Measurements from ENCODE around the gene CAMTA1. TPM values are rescaled to one million over a fixed set of nuclear protein-coding genes. Genes with fewer than 3 reads are reported as not detected.

Gene CAMTA1
- total RNA-seq, 1 donor from 2014 or later, result 47.9 TPM

DNA sequence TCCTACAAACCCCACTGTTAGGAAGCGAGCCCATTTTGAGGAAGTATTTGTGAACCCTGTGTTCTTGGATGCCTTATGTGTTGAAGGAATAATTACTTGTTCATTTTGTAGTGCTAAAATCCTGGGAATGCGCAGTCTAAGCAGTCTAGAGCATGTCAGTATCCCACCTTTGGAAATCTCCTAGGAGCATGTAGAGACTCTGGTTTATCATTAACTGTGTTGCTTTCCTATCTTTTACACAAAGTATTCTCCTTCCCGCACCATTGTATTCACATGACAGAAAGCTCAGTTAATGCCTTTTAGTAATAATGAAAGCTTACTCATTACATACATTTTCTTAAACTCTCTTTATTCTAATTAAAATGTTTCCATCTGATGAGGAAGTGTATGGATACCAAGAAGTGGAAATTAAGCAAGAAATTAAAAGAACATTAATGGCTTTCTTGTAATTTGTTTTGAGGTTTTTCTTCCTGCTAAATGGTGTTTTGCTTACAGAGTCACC is 99.4 kb downstream of the CAMTA1 start:
- Histone ChIP-seq H3K27me3 (ENCODE audit: low read depth) (no peaks in the 10 kb centered on the region), H3K27ac (no peak overlapping the region), H3K36me3 (peaks cover 6% of the 10 kb centered on the region), H3K4me1 (peaks cover 4% of the 10 kb centered on the region), H3K4me3 (no peak overlapping the region), H3K9me3 (no peaks in the 10 kb centered on the region)
- intact Hi-C loops (cut with DNase I), result loop anchor here (10.0 kb wide), 1 partner anchor 160 kb away; no protein-coding TSS in a partner anchor
- ATAC-seq, result no peak
- DNase-seq, result no peak
- no peak for TF ChIP-seq CTCF (IDR thresholded peaks at IDR 0.05)

- no peaks in the 10 kb centered on the region for H3K27me3 ChIP-seq (ENCODE audit: low read depth)
- H3K27ac ChIP-seq, result no peak overlapping the region
- H3K9me3 ChIP-seq, result no peaks in the 10 kb centered on the region
- no peak overlapping the region for H3K4me3 ChIP-seq
- H3K36me3 ChIP-seq, result peaks cover 6% of the 10 kb centered on the region
- intact Hi-C loops (cut with DNase I), result loop anchor here (10.0 kb wide), 1 partner anchor 161 kb away; no protein-coding TSS in a partner anchor
- TF ChIP-seq CTCF (IDR thresholded peaks at IDR 0.05), result no peak
- ATAC-seq (no peak), DNase-seq (no peak)
- peaks cover 9% of the 10 kb centered on the region for H3K4me1 ChIP-seq
Measured at GRCh38 chr1:6885426-6885825, 100.2 kb downstream of the CAMTA1 start.

DNA sequence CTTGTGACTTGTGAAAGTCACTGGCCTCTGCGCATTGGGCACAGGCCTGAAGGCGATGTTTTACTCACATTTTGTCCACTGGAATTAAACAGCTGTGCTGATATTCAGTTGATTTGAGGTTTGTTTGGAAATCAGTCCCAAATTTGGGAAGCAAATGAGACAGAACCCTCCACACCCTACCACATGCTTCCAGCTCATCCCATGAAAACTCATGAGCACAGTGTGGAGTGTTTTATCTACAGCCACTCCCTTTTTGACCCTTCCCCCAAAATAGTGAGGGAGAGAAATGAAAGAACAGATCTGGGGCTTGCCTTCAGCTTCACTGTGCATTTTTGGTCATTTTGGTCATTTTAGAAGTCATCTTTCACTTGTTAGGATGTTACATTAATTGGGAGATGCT is 101.3 kb downstream of the CAMTA1 start:
- intact Hi-C loops (cut with DNase I), result loop anchor here (10.0 kb wide), 1 partner anchor 162 kb away; no protein-coding TSS in a partner anchor

GRCh38 chr1:6888268-6888667 is 103.0 kb downstream of the CAMTA1 start:
- Histone ChIP-seq H3K4me3 (no peak overlapping the region), H3K27ac (no peak overlapping the region), H3K4me1 (peaks cover 9% of the 10 kb centered on the region), H3K9me3 (no peaks in the 10 kb centered on the region), H3K27me3 (ENCODE audit: low read depth) (no peaks in the 10 kb centered on the region), H3K36me3 (peaks cover 6% of the 10 kb centered on the region)
- ATAC-seq (no peak), DNase-seq (no peak)
- no peak for TF ChIP-seq CTCF (IDR thresholded peaks at IDR 0.05)
- intact Hi-C loops (cut with DNase I), result loop anchor here (10.0 kb wide), 1 partner anchor 163 kb away; no protein-coding TSS in a partner anchor

More for the DNA sequence above, 101.3 kb downstream of the CAMTA1 start:
- peaks cover 6% of the 10 kb centered on the region for H3K36me3 ChIP-seq
- TF ChIP-seq CTCF (IDR thresholded peaks at IDR 0.05), result no peak
- peaks cover 9% of the 10 kb centered on the region for H3K4me1 ChIP-seq
- no peaks in the 10 kb centered on the region for H3K9me3 ChIP-seq
- no peak overlapping the region for H3K4me3 ChIP-seq
- H3K27me3 ChIP-seq (ENCODE audit: low read depth), result no peaks in the 10 kb centered on the region
- no peak overlapping the region for H3K27ac ChIP-seq
- no peak for ATAC-seq
- DNase-seq, result no peak

GRCh38 chr1:6888870-6889269 is 103.6 kb downstream of the CAMTA1 start:
- ATAC-seq, result no peak
- TF ChIP-seq CTCF (IDR thresholded peaks at IDR 0.05), result no peak
- intact Hi-C loops (cut with DNase I), result loop anchor here (10.0 kb wide), 1 partner anchor 164 kb away; no protein-coding TSS in a partner anchor

More at GRCh38 chr1:6888870-6889269, 103.6 kb downstream of the CAMTA1 start:
- Histone ChIP-seq H3K36me3 (peaks cover 6% of the 10 kb centered on the region), H3K27ac (no peak overlapping the region), H3K4me3 (no peak overlapping the region), H3K4me1 (peaks cover 9% of the 10 kb centered on the region), H3K27me3 (ENCODE audit: low read depth) (no peaks in the 10 kb centered on the region), H3K9me3 (no peaks in the 10 kb centered on the region)
- DNase-seq, result no peak

Measured in lower lobe of right lung (tissue), 2 donors.